Testis (tissue), 5 donors: ENCODE measurements around the gene CTAGE8. TPM values are rescaled to one million over a fixed set of nuclear protein-coding genes. Genes with fewer than 3 reads are reported as not detected.
"Not testable (repeated sequence)": the region's sequence is repeated elsewhere in the genome, so short reads cannot be mapped to it uniquely, and the experiment has no call there.

Experiments used
- DNase-seq: peaks from one replicate; pipeline ENCODE4 v3.0.0-alpha.2; 2019
- H3K27ac ChIP-seq, 2 donors: fragments of 200-600 bp; sonication (generic); one replicate each; pipeline ENCODE4 v1.5.1; 2019
- H3K27me3 ChIP-seq: fragments of 200-600 bp; sonication (generic); one replicate; pipeline ENCODE4 v1.5.1; 2019
- H3K36me3 ChIP-seq: fragments of 200-600 bp; sonication (generic); one replicate; pipeline ENCODE4 v1.5.1; 2017; ENCODE audit warnings: low read depth; ENCODE audit errors: missing control alignments
- H3K4me1 ChIP-seq: fragments of 200-600 bp; sonication (generic); one replicate; pipeline ENCODE4 v1.5.1; 2019
- H3K4me3 ChIP-seq, 2 donors: fragments of 200-600 bp; sonication (generic); one replicate each; pipeline ENCODE4 v1.5.1; 2017 to 2019
- H3K9me3 ChIP-seq: fragments of 200-600 bp; sonication (generic); one replicate; pipeline ENCODE4 v1.5.1; 2017
- WGBS, 2 donors: methylation state at CpG; one replicate each; pipeline ENCODE4 v1.1.5; 2018; 5-methylcytosine and 5-hydroxymethylcytosine counted together
- intact Hi-C: fragments of 100-400 bp; cut with DNase I; formaldehyde crosslinking; loops from one replicate; pipeline ENCODE4 v1.15.1; 2023; ENCODE audit warnings: low total_unique reads
- long read RNA-seq, 2 donors: transcript quantifications; one replicate each; lab custom pipeline, GENCODE V29; 2026
- polyA plus RNA-seq: library from polyadenylated mRNA; stranded (reverse); fragments of 350-450 nt; fragmentation: Illumina TruSeq; extraction: RNeasy Lipid Tissue Mini Kit (QIAGEN cat#74804); gene quantifications from one replicate; pipeline ENCODE4 v1.2.3, GENCODE V29; 2014; ENCODE audit warnings: low read depth, low replicate concordance; ENCODE audit not compliant: insufficient read depth
- total RNA-seq, 2 donors: library from RNA; depleted of rRNA; stranded (reverse); fragments of >200 nt; gene quantifications; one replicate each; pipeline ENCODE4 v1.2.3, GENCODE V29; 2016

CTAGE8 gene, protein sequence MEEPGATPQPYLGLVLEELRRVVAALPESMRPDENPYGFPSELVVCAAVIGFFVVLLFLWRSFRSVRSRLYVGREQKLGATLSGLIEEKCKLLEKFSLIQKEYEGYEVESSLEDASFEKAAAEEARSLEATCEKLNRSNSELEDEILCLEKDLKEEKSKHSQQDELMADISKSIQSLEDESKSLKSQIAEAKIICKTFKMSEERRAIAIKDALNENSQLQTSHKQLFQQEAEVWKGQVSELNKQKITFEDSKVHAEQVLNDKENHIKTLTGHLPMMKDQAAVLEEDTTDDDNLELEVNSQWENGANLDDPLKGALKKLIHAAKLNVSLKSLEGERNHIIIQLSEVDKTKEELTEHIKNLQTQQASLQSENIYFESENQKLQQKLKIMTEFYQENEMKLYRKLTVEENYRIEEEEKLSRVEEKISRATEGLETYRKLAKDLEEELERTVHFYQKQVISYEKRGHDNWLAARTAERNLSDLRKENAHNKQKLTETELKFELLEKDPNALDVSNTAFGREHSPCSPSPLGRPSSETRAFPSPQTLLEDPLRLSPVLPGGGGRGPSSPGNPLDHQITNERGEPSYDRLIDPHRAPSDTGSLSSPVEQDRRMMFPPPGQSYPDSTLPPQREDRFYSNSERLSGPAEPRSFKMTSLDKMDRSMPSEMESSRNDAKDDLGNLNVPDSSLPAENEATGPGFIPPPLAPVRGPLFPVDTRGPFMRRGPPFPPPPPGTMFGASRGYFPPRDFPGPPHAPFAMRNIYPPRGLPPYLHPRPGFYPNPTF
- total RNA-seq (10 to 100 TPM in 1 of 2 donors, 1 to 10 TPM in 1; 4.4 to 13.7 TPM), polyA plus RNA-seq (16.6 TPM)
- long read RNA-seq, donor 1 = 0 reads
- long read RNA-seq, donor 2, partial matches to known transcripts = 0 of 1 reads
- long read RNA-seq, donor 2, other reads (novel, unspliced or antisense) = 0 of 1 reads

- no CpG with 5 or more reads among the region's 19 CpGs for WGBS, 2 donors
- intact Hi-C loops = not testable (repeated sequence)
Measured at GRCh38 chr7:144269188-144269587, at the start of gene CTAGE8. CTAGE8 (minus strand) TSS chr7:144269288; CDS start chr7:144269250, 38 bp downstream.

GRCh38 chr7:144317537-144317936 lies 48.4 kb upstream of the CTAGE8 start:
- DNase-seq, H3K27ac ChIP-seq, H3K4me3 ChIP-seq, H3K27me3 ChIP-seq, H3K4me1 ChIP-seq, H3K36me3 ChIP-seq, H3K9me3 ChIP-seq, intact Hi-C loops: not testable (repeated sequence)
- no CpG with 5 or more reads among the region's 1 CpG for WGBS, 2 donors

More at GRCh38 chr7:144269188-144269587, at the start of gene CTAGE8:
- H3K4me1 ChIP-seq, H3K9me3 ChIP-seq, H3K36me3 ChIP-seq, DNase-seq, H3K27ac ChIP-seq, H3K4me3 ChIP-seq, H3K27me3 ChIP-seq: not testable (repeated sequence)

- 88% methylated on average over 2 of the region's 2 CpGs; no CpG with 5 or more reads in 1 of the 2 donors for WGBS, 2 donors
- H3K4me3 ChIP-seq, DNase-seq, H3K27me3 ChIP-seq, H3K9me3 ChIP-seq, intact Hi-C loops, H3K4me1 ChIP-seq, H3K27ac ChIP-seq, H3K36me3 ChIP-seq: not testable (repeated sequence)
Measured at GRCh38 chr7:144311872-144312469, 42.9 kb upstream of the CTAGE8 start, which contains the start of gene OR2A1. OR2A1 (plus strand) TSS chr7:144312419; CDS start chr7:144318125, 5,706 bp downstream.

DNA sequence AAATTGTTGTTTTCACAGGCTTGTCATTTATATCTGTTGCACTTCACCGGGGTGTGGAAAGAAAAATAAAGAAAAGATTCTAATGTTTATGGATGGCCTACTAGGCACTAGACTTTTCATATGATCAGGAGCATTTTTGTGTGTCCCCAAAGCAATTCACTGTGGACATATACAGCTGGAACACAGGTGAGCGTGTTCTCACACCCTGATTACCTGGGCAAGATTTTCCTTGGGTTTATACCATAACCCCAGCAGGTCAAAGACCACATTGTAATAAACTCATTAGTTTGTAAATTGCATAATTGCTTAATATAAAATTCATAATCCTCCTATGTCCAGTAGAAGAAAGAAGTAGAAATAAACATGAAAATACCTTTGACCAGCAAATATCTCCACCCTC lies 42.1 kb upstream of the CTAGE8 start:
- H3K36me3 ChIP-seq = not testable (repeated sequence)
- 86 to 100% methylated on average over 1 of the region's 2 CpGs for WGBS, 2 donors

DNA sequence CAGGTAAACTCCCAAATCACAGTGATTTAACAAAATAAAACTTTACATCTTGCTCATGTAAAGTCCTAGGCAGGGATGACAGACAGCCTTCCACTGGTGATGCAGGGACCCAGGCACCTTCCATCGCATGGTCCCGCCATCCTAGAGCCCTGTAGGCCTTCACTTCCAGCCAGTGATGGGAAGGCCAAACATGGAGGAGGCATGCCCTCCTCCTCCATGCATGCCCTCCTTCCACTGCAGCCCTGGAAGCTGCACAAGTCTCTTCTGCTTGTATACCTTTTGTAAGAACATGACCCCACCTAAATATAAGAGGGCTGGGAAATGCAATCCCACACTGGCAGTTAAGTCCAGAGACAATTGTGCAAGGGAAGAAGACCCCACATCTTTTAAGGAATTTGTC lies 40.6 kb upstream of the CTAGE8 start:
- H3K27me3 ChIP-seq, H3K4me3 ChIP-seq, DNase-seq, H3K27ac ChIP-seq, H3K4me1 ChIP-seq, intact Hi-C loops, H3K9me3 ChIP-seq, H3K36me3 ChIP-seq: not testable (repeated sequence)
- no CpG with 5 or more reads among the region's 2 CpGs for WGBS, 2 donors

More for the DNA sequence above, 42.1 kb upstream of the CTAGE8 start:
- DNase-seq, H3K4me1 ChIP-seq, H3K27me3 ChIP-seq, H3K9me3 ChIP-seq, H3K27ac ChIP-seq, intact Hi-C loops, H3K4me3 ChIP-seq: not testable (repeated sequence)

- H3K9me3 ChIP-seq, H3K4me1 ChIP-seq, H3K27me3 ChIP-seq, H3K27ac ChIP-seq, intact Hi-C loops, H3K4me3 ChIP-seq, H3K36me3 ChIP-seq, DNase-seq: not testable (repeated sequence)
- WGBS, 2 donors = no CpG with 5 or more reads among the region's 2 CpGs
Measured at GRCh38 chr7:144305156-144305555, 36.1 kb upstream of the CTAGE8 start.

DNA sequence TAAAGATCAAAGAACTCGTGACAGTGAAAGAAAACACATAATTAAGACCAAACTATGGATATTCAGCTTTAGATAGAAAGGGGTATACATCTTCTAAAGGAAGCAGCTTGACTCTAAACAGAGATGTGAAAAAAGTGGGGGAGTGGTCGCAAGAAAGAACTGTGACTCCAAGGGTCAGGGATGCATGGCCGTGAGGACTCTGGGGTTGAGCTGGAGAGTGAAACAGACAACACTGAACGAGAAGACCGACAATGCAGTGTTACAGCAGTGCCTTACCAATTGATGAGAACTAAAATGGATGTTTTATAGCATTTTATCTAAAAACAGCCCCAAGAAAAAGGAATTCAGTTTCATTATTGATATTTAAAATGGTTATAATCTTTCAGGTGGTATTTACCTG lies 34.5 kb upstream of the CTAGE8 start:
- H3K36me3 ChIP-seq, H3K27me3 ChIP-seq, H3K9me3 ChIP-seq, DNase-seq, H3K27ac ChIP-seq, intact Hi-C loops, H3K4me1 ChIP-seq, H3K4me3 ChIP-seq: not testable (repeated sequence)
- WGBS, 2 donors = no CpG with 5 or more reads among the region's 5 CpGs

GRCh38 chr7:144302578-144303303 lies 33.7 kb upstream of the CTAGE8 start:
- not testable (repeated sequence) for DNase-seq
- WGBS, 2 donors = no CpG with 5 or more reads among the region's 1 CpG

DNA sequence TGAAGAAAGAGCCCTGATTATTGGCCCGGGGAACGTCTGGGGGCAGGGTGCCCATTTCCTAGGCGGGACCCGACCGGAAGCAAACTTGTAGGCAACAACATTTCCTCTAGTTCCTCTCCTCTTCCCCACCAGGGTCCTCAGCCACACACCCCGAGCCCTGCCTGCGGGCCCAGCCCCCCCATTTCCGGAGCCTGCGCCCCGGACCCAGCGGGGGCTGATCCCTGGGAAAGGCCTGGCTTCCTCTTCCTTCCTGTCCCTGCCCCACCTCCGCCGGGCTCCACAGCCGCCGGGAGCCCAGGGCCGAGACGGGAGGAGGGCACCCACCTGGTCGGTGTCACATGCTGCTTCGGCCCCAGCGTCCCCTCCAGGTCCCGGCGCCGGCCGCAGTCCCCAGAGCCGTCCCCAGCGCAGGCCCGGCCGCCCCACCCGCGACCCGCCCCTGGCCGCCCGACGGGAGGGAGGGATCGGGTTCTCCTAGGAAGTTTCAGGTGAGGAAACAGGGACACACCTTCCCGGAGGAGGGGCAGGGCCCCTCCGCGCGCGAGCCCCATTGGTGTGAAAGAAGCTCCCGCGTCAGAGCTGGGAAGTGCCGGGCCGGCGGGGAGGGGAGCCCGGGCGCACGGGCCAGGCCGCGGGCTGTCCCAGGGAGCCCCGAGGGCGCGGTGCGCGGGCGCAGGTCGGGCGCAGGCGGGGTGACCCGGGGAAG lies 24.9 kb upstream of the CTAGE8 start:
- H3K4me1 ChIP-seq, DNase-seq, H3K27me3 ChIP-seq, H3K27ac ChIP-seq, intact Hi-C loops, H3K4me3 ChIP-seq, H3K36me3 ChIP-seq, H3K9me3 ChIP-seq: not testable (repeated sequence)
- WGBS, 2 donors = no CpG with 5 or more reads among the region's 60 CpGs

More at GRCh38 chr7:144302578-144303303, 33.7 kb upstream of the CTAGE8 start:
- intact Hi-C loops, H3K27ac ChIP-seq, H3K9me3 ChIP-seq, H3K4me1 ChIP-seq, H3K27me3 ChIP-seq, H3K36me3 ChIP-seq, H3K4me3 ChIP-seq: not testable (repeated sequence)

DNA sequence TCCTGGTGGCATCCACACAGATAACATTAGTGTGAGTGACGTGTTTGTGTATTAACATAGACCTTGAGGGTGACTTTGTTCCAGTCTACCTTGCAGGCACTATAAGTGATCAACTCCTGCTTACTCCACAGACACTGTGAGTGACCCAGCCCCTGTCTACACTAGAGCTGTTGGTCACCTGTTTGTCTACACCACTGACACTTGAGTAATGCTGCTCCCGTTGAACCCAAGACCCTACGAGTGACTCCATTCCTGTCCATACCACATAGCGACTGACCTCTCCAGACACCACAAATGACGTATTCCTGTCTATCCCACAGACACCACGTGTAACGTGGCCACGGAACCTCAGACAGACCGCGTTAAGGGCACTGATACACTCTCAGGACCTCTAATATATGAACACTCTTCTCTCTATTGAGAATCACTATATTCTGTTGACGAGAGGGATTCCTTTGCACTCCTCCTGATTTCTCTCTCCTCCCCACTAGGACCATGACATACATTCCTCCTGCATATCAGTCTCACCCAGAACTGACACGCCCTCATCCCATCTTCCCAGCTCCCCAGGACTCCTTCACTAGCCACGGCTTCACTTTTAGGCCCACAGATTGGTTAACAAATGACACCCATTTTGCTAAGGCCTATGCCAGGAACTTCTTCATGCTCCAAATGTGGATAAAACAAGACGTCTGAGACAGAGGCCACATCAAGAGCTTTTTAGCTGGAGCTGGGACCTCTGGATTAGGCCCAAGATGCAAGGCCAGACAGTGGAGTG lies 23.5 kb upstream of the CTAGE8 start:
- H3K4me1 ChIP-seq, intact Hi-C loops, H3K36me3 ChIP-seq, H3K4me3 ChIP-seq, H3K9me3 ChIP-seq, H3K27me3 ChIP-seq, H3K27ac ChIP-seq, DNase-seq: not testable (repeated sequence)
- WGBS, 2 donors = 76 to 82% methylated on average over 3 to 4 of the region's 14 CpGs
